ENCODE results near the gene CIDEB. TPM values are rescaled to one million over a fixed set of nuclear protein-coding genes. Genes with fewer than 3 reads are reported as not detected.

CIDEB gene
- total RNA-seq, 1 donor from 2014 or later = 1.1 TPM

DNA sequence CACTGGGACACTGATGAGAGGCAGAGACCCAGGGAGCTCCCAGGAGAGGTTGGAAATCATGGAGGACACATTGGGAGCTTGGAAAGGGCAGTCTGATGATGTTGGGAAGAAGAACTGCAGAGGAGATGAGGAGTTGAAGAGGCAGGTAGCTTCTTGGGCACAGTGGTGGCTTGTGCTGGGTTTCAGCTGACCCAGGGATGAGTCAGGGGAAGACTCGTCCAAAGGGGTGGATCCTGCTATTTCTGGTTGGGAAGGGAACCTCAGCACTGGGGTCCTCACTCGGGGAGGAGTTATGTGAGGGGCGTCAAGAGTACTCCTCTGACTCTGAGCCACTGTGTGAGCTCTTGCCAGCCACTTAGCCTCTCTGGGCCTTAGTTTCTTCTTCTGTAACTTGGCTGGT lies 15.6 kb upstream of the CIDEB start:
- H3K4me3 ChIP-seq (ENCODE audit: low read depth, low read length) = no peak overlapping the region
- TF ChIP-seq, protein P1, sequence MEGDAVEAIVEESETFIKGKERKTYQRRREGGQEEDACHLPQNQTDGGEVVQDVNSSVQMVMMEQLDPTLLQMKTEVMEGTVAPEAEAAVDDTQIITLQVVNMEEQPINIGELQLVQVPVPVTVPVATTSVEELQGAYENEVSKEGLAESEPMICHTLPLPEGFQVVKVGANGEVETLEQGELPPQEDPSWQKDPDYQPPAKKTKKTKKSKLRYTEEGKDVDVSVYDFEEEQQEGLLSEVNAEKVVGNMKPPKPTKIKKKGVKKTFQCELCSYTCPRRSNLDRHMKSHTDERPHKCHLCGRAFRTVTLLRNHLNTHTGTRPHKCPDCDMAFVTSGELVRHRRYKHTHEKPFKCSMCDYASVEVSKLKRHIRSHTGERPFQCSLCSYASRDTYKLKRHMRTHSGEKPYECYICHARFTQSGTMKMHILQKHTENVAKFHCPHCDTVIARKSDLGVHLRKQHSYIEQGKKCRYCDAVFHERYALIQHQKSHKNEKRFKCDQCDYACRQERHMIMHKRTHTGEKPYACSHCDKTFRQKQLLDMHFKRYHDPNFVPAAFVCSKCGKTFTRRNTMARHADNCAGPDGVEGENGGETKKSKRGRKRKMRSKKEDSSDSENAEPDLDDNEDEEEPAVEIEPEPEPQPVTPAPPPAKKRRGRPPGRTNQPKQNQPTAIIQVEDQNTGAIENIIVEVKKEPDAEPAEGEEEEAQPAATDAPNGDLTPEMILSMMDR (IDR thresholded peaks at IDR 0.05; ENCODE audit: insufficient read depth, low read length, poor library complexity, severe bottlenecking) = no peak
- H3K27me3 ChIP-seq (ENCODE audit: control insufficient read depth, insufficient read depth, low read length) = peaks cover 25% of the 10 kb centered on the region
- no peak for DNase-seq (ENCODE audit: low read depth)
- no peaks in the 10 kb centered on the region for H3K36me3 ChIP-seq (ENCODE audit: control insufficient read depth, insufficient read depth, low read length)

DNA sequence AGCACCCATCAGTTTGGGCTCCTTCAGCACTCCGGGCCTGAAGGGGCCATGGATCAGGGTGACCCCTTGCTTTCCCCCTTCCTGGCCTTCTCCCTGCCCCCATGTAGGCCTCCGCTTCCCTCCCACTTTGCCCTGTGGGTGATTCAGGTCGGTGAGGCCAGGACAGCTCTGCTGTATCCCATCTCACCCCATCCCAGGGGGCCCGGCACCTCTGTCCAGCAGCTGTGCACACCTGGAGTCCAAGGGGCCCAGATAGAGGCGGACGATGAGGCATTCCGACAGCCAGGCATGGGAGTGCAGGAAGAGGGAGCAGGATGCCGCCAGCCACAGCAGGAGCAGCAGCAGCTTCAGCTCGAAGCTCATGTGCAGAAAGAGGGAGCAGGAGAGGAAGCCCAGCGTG lies 14.9 kb upstream of the CIDEB start:
- Histone ChIP-seq H3K4me3 (ENCODE audit: low read depth, low read length) (no peak overlapping the region), H3K27me3 (ENCODE audit: control insufficient read depth, insufficient read depth, low read length) (peaks cover 28% of the 10 kb centered on the region), H3K36me3 (ENCODE audit: control insufficient read depth, insufficient read depth, low read length) (no peaks in the 10 kb centered on the region)
- TF ChIP-seq, protein P1 (IDR thresholded peaks at IDR 0.05; ENCODE audit: insufficient read depth, low read length, poor library complexity, severe bottlenecking) = no peak
- no peak for DNase-seq (ENCODE audit: low read depth)

DNA sequence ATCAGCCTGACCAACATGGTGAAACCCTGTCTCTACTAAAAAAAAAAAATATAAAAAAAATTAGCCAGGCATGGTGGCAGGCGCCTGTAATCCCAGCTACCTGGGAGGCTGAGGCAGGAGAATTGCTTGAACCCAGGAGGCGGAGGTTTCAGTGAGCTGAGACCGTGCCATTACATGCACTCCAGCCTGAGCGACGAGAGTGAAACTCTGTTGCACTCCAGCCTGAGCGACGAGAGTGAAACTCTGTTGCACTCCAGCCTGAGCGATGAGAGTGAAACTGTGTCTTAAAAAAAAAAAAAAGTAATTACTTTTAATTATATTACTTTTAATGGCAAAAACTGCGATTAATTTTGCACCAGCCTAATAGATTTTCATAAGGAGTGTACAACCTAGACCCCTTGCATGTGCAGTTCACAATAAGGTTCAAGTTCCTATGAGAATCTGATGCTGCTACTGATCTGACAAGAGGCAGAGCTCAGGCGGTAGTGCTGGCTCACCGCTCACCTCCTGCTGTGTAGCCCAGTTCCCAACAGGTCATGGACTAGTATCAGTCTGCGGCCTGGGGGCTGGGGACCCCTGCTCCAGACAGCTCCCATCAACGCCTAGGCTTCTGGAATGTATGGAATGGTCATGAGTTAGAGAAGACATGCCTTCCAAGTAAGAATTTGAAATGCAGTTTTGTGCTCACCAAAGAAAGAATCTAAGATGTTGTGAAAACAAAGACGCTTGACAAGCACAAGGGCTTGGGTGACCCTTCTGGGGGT lies 13.6 kb upstream of the CIDEB start:
- TF ChIP-seq, protein P1 (IDR thresholded peaks at IDR 0.05; ENCODE audit: insufficient read depth, low read length, poor library complexity, severe bottlenecking) = no peak
- H3K36me3 ChIP-seq (ENCODE audit: control insufficient read depth, insufficient read depth, low read length) = no peaks in the 10 kb centered on the region
- no peak overlapping the region for H3K4me3 ChIP-seq (ENCODE audit: low read depth, low read length)
- peaks cover 34% of the 10 kb centered on the region for H3K27me3 ChIP-seq (ENCODE audit: control insufficient read depth, insufficient read depth, low read length)
- no peak for DNase-seq (ENCODE audit: low read depth)

DNA sequence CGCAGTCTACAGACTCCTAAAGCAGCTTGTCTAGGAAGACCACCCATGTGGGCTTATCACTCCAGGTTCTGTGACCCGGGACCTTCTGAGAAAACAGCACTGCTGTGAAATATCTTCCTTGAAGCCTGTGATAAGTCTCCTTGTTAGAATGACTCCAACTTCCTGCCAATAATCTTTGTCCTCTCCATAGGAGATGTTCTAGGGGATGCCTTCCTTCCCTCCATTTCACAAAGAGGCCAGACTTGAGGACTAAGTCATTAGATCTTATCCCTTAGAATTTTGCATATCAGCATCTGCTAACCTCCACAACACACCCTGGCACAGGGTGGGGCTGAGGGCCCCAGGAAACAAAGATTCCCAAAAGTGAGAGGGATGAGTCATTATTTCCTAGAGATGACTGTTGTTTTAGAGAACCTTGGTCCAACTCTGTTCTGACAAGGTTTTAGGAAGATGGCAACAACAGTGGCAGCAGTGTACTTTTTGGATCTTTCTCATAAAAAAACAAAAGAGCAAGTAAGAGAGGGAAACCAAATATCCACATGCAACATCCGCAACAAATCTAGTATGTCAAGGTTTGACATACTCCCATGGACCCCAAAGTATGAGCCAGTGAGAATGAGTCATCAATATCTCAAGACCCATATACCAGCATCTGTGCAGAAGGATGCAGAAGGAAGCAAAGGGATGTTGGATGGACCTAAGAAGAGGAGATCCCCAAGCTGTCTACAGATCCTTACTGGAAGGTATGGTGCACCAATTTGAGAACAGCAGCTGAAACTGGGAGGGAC lies 9.6 kb upstream of the CIDEB start:
- DNase-seq (ENCODE audit: low read depth) = no peak
- peaks cover 27% of the 10 kb centered on the region for H3K27me3 ChIP-seq (ENCODE audit: control insufficient read depth, insufficient read depth, low read length)
- no peaks in the 10 kb centered on the region for H3K36me3 ChIP-seq (ENCODE audit: control insufficient read depth, insufficient read depth, low read length)
- no peak overlapping the region for H3K4me3 ChIP-seq (ENCODE audit: low read depth, low read length)
- TF ChIP-seq, protein P1 (IDR thresholded peaks at IDR 0.05; ENCODE audit: insufficient read depth, low read length, poor library complexity, severe bottlenecking) = no peak

DNA sequence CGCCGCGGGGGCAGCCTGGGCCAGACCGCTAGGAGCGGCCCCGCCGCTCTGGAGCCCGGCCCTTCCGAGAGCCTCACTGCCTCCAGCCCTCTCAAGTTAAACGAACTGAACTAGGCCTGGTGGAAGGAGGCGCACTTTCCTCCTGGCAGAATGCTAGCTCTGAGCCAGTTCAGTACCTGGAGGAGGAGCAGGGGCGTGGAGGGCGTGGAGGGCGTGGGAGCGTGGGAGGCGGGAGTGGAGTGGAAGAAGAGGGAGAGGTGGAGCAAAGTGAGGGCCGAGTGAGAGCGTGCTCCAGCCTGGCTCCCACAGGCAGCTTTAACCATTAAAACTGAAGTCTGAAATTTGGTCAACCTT lies 8.8 kb upstream of the CIDEB start:
- H3K4me3 ChIP-seq (ENCODE audit: low read depth, low read length) = no peak overlapping the region
- TF ChIP-seq, protein P1 (IDR thresholded peaks at IDR 0.05; ENCODE audit: insufficient read depth, low read length, poor library complexity, severe bottlenecking) = no peak
- H3K36me3 ChIP-seq (ENCODE audit: control insufficient read depth, insufficient read depth, low read length) = no peaks in the 10 kb centered on the region
- peaks cover 25% of the 10 kb centered on the region for H3K27me3 ChIP-seq (ENCODE audit: control insufficient read depth, insufficient read depth, low read length)
- DNase-seq (ENCODE audit: low read depth) = no peak
